Activated gamma-delta T cell treated with Interleukin-2 at 50 U/mL for 16 hours (primary cell): Measurements from ENCODE around the gene SPEF2.
"Not testable (repeated sequence)": the region's sequence is repeated elsewhere in the genome, so short reads cannot be mapped to it uniquely, and the experiment has no call there.

Experiments used
- DNase-seq: peaks from one replicate; pipeline ENCODE4 v3.0.0-alpha.2; 2020

Gene SPEF2

GRCh38 chr5:35826056-35826455 lies 208.4 kb downstream of the SPEF2 start:
- DNase-seq: no peak

- DNase-seq: no peak
These were observed 208.9 kb downstream of the SPEF2 start for GRCh38 chr5:35826554-35826953.

DNA sequence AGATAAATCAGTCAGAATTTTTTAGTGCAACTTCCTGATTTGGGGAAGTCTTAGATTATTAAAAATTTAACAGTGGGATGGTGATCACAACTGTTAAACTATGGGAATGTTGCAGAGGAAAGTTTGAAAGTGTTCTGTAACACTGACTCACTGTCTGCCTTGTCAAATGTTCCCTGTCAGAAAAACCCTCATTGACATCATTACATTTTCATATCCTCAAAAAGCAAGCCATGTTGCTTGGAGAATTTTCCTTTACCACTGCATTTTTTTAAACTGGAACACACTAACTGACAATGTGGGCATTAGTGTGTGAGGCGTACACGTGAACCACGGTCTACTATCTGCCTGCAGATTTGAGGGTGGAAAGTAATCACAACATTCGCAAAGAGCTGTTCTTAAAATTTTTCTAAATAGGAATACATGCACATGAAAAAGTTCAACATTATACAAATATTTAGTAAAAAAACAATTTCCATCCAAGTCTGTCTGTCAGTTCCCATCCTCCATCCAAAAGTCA lies 210.5 kb downstream of the SPEF2 start:
- no peak for DNase-seq

- DNase-seq: no peak
These were observed 212.9 kb downstream of the SPEF2 start for GRCh38 chr5:35830587-35830986.

- no peak for DNase-seq
These were observed 215.1 kb downstream of the SPEF2 start for GRCh38 chr5:35832762-35833161.

- no peak for DNase-seq
These were observed 215.6 kb downstream of the SPEF2 start for GRCh38 chr5:35833224-35833623.

DNA sequence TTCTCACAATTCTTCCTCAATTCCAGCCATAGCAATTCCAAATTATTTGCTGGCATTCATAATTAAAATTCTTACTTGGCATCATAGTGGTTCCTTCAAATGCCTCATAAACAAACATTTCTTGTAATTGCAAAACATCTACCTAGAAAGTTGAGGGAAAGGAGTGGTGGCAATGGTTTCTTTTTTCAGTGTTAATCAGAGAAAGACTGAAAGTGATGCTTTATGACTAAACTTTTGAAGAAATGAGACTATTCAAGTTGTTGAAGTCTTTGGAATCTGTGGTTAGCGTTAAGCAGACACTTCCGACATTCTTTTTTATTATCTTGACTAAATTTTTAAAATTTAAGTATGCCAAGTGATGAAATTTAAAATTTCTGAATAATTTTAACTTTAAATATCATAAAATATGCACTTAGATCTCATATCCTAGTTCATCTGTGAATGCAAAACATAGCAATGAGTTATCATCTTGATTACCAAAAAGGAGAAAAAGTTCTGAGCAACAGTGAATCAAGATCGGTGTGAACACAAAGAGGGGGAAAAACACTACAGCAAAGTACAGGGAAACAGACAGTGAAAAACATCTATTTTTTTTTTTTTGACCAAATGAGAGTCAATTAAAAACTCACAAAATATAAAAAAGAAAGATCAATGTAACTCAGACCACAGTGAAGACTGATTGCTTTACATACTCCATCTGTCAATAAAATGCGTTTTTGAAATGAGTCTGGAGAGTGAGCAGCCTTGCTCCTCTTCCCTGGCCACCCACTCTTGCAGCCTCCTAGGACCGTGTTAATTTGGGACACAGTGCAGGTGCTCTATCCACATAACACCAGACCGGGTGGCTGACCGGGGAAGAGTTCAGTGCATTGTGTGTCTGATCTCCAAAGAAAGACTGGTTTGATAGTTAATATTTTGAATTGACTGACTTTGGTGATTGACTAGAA lies 218.4 kb downstream of the SPEF2 start:
- no peak for DNase-seq

GRCh38 chr5:35838370-35839042 lies 220.8 kb downstream of the SPEF2 start:
- DNase-seq: no peak

DNA sequence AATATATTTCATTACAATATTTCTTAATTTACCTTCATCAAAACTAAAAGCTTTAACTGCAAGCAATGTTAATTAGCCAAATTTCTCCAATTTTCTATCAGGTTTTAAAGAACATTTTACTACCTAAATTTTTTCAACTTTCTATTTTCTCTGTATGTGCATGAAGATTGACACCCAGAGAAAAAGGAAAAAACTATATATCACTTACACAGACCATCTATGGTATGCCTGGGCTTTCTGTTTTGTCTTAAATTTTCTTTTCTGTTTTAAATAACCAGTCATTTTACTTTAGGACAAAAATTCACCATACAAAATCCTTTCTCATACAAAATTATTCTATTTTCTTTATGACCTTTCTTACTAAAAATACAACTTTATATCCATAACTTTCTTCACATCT lies 225.2 kb downstream of the SPEF2 start:
- no peak for DNase-seq

- DNase-seq: not testable (repeated sequence)
These were observed 227.8 kb downstream of the SPEF2 start for GRCh38 chr5:35845508-35845907.

GRCh38 chr5:35847491-35847890 lies 229.8 kb downstream of the SPEF2 start:
- no peak for DNase-seq

- DNase-seq: no peak
These were observed 230.3 kb downstream of the SPEF2 start for GRCh38 chr5:35847961-35848360.

- DNase-seq: no peak
These were observed 232.2 kb downstream of the SPEF2 start for GRCh38 chr5:35849860-35850259.

DNA sequence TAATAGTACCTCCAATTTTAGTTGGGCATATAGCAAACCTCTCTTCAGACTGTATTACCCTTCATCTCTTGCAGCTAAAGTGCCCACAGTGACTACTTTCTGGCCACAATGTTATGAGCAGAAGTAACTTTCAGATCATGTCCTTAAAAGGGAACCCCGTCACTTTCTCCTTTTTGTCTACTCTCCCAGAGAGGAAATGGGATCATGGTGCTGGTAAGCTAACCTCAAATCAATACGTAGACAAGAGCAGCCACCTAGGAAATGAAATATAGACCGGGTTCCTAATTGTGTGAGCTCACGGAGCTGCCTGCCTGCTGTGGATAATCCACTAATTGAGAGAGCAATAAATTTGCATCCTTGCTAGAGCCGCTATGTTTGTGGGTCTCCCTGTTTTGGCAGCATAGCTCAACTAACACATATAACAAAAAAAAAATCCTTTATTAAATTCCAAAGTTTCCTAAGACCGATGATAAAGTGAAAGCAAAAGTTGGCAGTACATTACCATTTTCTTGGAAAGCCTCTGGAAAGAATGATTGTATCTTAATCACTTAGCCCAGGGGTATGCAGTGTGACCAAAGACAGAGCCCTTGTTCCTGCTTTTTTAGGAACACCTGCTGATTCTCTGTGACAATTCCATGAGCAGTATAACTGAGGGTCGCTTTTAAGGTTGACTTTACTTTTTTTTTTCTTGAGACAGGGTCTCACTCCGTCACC lies 233.5 kb downstream of the SPEF2 start:
- no peak for DNase-seq

DNA sequence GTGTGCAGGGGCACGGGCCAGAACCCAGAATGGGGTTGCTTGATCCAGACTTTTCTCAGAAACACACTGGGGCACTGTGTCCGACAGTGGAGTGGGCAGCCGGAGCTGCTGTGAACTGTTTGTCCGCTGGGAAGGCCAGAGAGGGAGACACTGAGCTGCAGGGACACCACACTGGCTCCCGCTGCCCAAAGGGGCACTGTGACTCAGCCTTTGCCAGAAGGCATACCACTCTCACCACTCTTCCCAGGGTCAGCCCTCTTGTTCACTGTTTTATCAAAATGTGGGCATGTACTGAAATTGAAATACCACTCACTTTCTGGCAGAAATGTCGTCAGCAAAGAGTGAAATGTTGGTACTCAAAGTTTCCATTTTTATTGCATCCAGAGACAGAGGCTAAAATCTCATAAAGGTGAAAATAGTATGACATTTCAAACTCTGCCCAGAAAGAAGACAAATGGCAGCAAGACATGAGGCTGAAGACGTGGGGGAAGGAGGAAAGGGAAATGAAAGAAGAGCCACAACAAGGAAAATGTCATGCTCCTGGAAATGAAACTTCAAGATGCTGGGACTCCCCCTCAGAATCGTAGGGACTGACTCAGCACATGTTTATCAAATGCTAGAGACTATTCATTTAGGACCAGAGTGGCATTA lies 234.5 kb downstream of the SPEF2 start:
- DNase-seq: no peak

GRCh38 chr5:35852773-35853172 lies 235.1 kb downstream of the SPEF2 start:
- DNase-seq: no peak

DNA sequence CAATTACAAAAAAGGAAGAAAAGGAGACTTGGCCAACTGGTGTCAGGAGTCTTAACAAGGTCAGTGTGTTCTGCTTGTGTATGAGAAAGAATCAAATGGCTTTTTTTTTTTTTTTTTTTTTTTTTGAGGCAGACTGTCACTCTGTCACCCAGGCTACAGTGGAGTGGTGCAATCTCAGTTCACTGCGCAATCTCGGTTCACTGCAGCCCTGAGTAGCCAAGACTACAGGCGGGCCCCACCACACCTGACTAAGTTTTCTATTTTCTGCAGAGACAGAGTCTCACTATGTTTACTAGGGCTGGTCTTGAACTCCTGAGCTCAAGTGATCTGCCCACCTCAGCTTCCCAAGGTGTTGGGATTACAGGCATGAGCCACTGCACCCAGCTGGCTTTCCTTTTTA lies 236.0 kb downstream of the SPEF2 start:
- DNase-seq: peak; percentile 68

- DNase-seq: peak; percentile 70
These were observed 236.6 kb downstream of the SPEF2 start for GRCh38 chr5:35854248-35854647.

GRCh38 chr5:35855187-35855586 lies 237.5 kb downstream of the SPEF2 start:
- DNase-seq: no peak

GRCh38 chr5:35856186-35856764 lies 238.6 kb downstream of the SPEF2 start:
- not testable (repeated sequence) for DNase-seq

DNA sequence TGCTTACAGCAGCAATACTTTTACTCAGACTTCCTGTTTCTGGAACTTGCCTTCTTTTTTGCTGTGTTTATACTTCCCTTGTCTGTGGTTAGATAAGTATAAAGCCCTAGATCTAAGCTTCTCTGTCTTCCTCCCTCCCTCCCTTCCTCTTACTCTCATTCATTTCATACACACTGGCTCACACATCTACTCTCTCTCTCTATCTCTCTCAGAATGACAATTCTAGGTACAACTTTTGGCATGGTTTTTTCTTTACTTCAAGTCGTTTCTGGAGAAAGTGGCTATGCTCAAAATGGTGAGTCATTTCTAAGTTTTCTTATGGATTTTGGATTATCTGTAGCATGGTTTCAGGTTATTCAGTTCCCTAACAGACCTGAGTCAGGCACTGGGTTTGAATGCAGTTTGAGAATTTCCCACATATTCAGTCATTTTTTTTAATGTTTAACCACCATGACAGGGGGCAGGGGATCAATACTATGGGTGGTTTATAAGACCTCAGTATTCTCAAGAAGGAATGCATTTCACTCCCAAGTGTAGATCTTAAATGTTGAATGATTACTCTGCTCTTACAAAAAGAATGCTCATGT lies 239.2 kb downstream of the SPEF2 start, which contains the start of gene IL7R:
TSS of gene IL7R (plus strand) at position 127 of the 587 bp plus-strand sequence. CDS start at position 214, 87 bp downstream.
- no peak for DNase-seq
